Upper lobe of left lung (tissue), 4 donors: ENCODE measurements around the gene CPSF4L.

Source experiments
- POLR2AphosphoS5 ChIP-seq, 2 donors: sonication (generic); formaldehyde crosslinking; IDR thresholded peaks; one replicate each; pipeline ENCODE4 v1.5.1; 2017; ENCODE audit warnings: antibody characterized with exemption in 2 of 2
- TF ChIP-seq, protein P1 (sequence below), 6 experiments: fragments of 450-650 bp in 4 of 6; fragments of 200-600 bp in 2 of 6; sonication (generic) in 2 of 6; IDR thresholded peaks; one replicate each; pipeline ENCODE4 v1.5.1; 2016 to 2019; ENCODE audit warnings: antibody characterized with exemption in 6 of 6

DNA sequence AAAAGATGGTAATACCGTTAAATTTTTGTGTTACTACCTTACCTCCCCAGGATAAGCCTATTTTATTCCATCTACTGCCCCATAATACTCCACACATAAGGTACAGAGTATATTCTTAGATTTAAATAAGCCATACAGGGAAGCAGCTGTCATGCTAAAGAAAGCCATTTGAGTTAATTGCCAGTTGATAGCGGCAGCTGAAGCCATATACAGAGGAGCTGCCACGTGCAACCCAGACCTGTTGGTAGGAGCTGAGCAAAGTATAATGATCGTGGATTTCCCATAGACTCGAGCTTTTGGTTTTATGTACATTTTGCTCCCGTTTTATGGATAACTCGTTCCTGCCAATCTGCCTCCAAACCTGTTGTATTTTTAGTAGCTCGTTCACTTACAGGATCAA is 12.0 kb downstream of the CPSF4L start:
- no peak for TF ChIP-seq POLR2AphosphoS5 (IDR thresholded peaks at IDR 0.05)
- TF ChIP-seq, protein P1, sequence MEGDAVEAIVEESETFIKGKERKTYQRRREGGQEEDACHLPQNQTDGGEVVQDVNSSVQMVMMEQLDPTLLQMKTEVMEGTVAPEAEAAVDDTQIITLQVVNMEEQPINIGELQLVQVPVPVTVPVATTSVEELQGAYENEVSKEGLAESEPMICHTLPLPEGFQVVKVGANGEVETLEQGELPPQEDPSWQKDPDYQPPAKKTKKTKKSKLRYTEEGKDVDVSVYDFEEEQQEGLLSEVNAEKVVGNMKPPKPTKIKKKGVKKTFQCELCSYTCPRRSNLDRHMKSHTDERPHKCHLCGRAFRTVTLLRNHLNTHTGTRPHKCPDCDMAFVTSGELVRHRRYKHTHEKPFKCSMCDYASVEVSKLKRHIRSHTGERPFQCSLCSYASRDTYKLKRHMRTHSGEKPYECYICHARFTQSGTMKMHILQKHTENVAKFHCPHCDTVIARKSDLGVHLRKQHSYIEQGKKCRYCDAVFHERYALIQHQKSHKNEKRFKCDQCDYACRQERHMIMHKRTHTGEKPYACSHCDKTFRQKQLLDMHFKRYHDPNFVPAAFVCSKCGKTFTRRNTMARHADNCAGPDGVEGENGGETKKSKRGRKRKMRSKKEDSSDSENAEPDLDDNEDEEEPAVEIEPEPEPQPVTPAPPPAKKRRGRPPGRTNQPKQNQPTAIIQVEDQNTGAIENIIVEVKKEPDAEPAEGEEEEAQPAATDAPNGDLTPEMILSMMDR (IDR thresholded peaks at IDR 0.05): no peak
